Fibroblast of the aortic adventitia (primary cell): Measurements from ENCODE around the gene RGS7. TPM values are rescaled to one million over a fixed set of nuclear protein-coding genes. Genes with fewer than 3 reads are reported as not detected.

ENCODE experiments used
- DNase-seq: peaks from one replicate; pipeline ENCODE4 v3.0.0-alpha.2; 2010; ENCODE audit warnings: low read depth
- H3K4me3 ChIP-seq: 2 replicates; pipeline ENCODE4 v1.5.1; 2011; ENCODE audit warnings: low read depth, mild to moderate bottlenecking, control low read depth, low read length, moderate library complexity
- total RNA-seq: library from RNA; depleted of rRNA; stranded (reverse); fragments of >200 nt; gene quantifications from 2 replicates; pipeline ENCODE4 v1.2.3, GENCODE V29; 2012; ENCODE audit warnings: low replicate concordance
- TF ChIP-seq, protein P1 (sequence below): IDR thresholded peaks from 2 replicates; pipeline ENCODE4 v1.5.1; 2011; ENCODE audit warnings: mild to moderate bottlenecking, low read length, control low read depth, inconsistent platforms; ENCODE audit not compliant: insufficient read depth

The RGS7 gene
- total RNA-seq, 1 donor, result 0.63 TPM

- TF ChIP-seq, protein P1, sequence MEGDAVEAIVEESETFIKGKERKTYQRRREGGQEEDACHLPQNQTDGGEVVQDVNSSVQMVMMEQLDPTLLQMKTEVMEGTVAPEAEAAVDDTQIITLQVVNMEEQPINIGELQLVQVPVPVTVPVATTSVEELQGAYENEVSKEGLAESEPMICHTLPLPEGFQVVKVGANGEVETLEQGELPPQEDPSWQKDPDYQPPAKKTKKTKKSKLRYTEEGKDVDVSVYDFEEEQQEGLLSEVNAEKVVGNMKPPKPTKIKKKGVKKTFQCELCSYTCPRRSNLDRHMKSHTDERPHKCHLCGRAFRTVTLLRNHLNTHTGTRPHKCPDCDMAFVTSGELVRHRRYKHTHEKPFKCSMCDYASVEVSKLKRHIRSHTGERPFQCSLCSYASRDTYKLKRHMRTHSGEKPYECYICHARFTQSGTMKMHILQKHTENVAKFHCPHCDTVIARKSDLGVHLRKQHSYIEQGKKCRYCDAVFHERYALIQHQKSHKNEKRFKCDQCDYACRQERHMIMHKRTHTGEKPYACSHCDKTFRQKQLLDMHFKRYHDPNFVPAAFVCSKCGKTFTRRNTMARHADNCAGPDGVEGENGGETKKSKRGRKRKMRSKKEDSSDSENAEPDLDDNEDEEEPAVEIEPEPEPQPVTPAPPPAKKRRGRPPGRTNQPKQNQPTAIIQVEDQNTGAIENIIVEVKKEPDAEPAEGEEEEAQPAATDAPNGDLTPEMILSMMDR, result no peak
- peak; percentile 47 for DNase-seq
- H3K4me3 ChIP-seq, result no peak overlapping the region
Observed at GRCh38 chr1:240801442-240801841, 555.6 kb downstream of the RGS7 start.

- TF ChIP-seq, protein P1, result no peak
- DNase-seq, result no peak
Observed at GRCh38 chr1:240800291-240800690, 556.7 kb downstream of the RGS7 start.

DNA sequence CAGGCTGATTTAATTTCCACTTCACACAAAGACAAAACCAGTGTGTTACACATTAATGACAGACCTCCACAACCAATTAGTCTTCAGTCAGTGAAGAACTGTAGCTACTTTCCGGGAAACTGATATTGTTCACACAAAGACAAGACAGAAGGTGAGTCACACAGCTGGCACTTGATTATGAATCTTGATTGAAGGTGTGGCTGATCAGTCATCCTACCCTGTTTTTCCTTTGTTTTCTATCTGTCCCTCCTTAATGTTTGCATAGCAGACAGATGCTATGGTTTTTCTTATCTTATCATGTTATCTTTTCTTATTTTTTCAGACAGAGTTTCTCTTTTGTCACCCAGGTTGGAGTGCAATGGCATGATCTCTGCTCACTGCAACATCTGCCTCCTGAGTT, 560.0 kb downstream of the RGS7 start:
- no peak overlapping the region for H3K4me3 ChIP-seq
- TF ChIP-seq, protein P1, result no peak
- no peak for DNase-seq

More at GRCh38 chr1:240800291-240800690, 556.7 kb downstream of the RGS7 start:
- no peak overlapping the region for H3K4me3 ChIP-seq

DNA sequence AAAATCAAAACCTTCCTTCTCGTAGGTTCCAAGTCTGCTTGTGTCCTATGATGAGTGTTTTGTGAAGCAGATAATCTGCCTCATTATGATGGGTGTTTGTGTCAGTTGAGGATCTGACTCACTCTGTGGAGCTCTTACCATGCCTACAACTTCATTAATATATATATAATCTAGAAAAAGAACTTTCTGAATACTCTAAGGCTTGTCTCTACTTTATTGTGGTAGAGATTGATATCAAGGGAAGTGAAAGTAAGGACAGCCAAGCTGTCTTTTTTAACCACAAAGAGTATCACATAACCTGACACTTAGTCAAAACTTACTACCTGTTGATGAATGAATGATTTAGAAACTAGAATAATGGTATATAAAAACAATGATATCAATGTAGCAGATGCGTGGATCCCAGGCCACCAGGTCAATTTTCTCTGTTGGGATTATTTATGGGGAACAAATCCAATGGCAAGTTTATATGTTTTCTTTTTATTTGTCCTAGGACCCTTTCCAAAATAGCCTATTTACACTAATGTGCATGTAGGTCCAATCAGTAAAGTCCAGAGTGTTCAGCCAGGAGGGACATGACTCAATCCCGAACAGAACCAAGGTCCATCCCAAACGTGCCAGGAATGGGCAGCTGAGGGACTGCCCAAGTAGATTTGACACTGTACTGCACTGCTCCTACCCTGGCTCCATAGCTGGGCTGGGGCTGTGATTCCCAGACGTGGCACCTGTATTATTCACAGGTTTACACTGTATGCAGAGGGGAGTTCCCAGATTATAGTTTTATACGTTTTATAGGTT, 562.8 kb downstream of the RGS7 start:
- TF ChIP-seq, protein P1, result no peak
- H3K4me3 ChIP-seq, result no peak overlapping the region
- DNase-seq, result no peak

DNA sequence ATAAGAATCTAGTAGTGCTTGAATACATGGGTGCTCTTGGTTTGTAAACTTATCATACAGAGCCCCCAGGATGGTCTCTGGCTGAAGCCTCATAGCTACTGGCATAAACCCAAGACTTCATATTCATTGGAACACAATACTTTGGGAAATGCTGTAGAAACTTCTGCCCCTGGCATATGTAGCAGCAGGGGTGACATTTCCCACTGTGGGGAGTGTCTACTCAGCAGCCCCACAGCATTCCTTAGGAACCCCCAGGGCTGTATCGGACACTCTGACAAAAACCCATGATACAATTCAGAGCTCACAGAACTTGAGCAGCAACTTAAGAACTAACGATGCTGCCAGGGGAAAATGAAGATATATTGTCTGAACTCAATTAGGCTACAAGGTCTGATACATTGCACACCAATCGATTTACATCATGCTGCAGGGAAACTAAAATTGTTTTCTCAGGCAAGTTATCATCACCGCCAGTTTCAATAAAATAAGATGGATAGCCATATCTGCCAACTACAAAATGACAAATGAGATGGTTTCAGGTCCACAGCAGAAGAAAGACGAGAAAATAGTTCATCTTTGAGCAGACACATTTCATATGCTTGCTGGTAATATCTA, 564.0 kb downstream of the RGS7 start:
- DNase-seq, result no peak
- TF ChIP-seq, protein P1, result no peak
- no peak overlapping the region for H3K4me3 ChIP-seq

DNA sequence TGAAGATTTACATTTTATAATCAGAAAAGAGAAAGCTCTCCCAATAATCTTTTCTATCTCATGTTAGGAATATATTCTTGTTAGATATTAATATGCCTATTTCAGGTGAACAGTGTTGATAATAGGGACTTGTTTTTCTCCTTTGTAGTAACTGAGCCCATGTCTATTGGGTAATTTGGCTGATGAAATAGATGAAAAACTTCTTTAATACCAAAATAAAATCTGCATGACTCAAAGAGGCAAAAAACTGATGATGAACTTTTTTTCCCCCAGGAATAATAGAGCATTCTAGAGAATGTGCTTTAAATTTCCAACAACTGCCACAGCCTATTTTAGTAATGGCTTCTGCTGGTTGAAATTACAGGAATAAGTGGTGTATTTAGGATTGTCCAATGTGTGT, 566.1 kb downstream of the RGS7 start:
- peak; percentile 68 for DNase-seq
- TF ChIP-seq, protein P1, result no peak
- H3K4me3 ChIP-seq, result no peak overlapping the region
